Frontal cortex (tissue), 4 donors: ENCODE measurements around the gene NCAN. TPM values are rescaled to one million over a fixed set of nuclear protein-coding genes. Genes with fewer than 3 reads are reported as not detected.
A peak's percentile ranks its signal among the peaks of the same experiment; 100 is the strongest.
"Not testable (repeated sequence)": the region's sequence is repeated elsewhere in the genome, so short reads cannot be mapped to it uniquely, and the experiment has no call there.

Experiments
- DNase-seq, 2 donors: peaks; one replicate each; pipeline ENCODE4 v3.0.0; 2012; ENCODE audit warnings: low spot score in 2 of 2
- FAIRE-seq: peaks from 2 replicates; lab custom pipeline; 2012; peaks lifted over from hg19 to GRCh38; lab: Jason Lieb, UNC
- total RNA-seq: library from RNA; depleted of rRNA; stranded (reverse); fragments of >200 nt; gene quantifications from one replicate; pipeline ENCODE4 v1.2.3, GENCODE V29; 2014
- donor health status: control.
- donor health status: control.
- donor health status: control.

Gene NCAN
- total RNA-seq, result 162 TPM

- FAIRE-seq, result no peak
- peak; percentile 39 to 65 for DNase-seq
Observed at GRCh38 chr19:19211499-19212420, at the start of gene NCAN. Gene NCAN (plus strand): TSS chr19:19211958. CDS start chr19:19216954, 4,996 bp downstream.

- FAIRE-seq (no peak), DNase-seq (no peak)
Observed at GRCh38 chr19:19162495-19162894, 49.3 kb upstream of the NCAN start.

GRCh38 chr19:19165396-19165795 is 46.4 kb upstream of the NCAN start:
- DNase-seq (no peak), FAIRE-seq (no peak)

- DNase-seq (no peak), FAIRE-seq (no peak)
Observed at GRCh38 chr19:19167612-19168011, 44.1 kb upstream of the NCAN start.

- DNase-seq (no peak), FAIRE-seq (no peak)
Observed at GRCh38 chr19:19169236-19170052, 42.3 kb upstream of the NCAN start.

GRCh38 chr19:19170053-19170872 is 41.5 kb upstream of the NCAN start, which contains the start of gene MEF2B:
Gene MEF2B (minus strand): TSS chr19:19170263. CDS start chr19:19150735, 19,528 bp downstream.
- DNase-seq, result peak; percentile 69 to 85
- no peak for FAIRE-seq

- FAIRE-seq (no peak), DNase-seq (no peak)
Observed at GRCh38 chr19:19170873-19171672, 40.7 kb upstream of the NCAN start.

- no peak for FAIRE-seq
Observed at GRCh38 chr19:19171821-19172532, 39.8 kb upstream of the NCAN start.

GRCh38 chr19:19173243-19173642 is 38.5 kb upstream of the NCAN start:
- not testable (repeated sequence) for DNase-seq, FAIRE-seq

More at GRCh38 chr19:19171821-19172532, 39.8 kb upstream of the NCAN start:
- no peak for DNase-seq

GRCh38 chr19:19176950-19177349 is 34.8 kb upstream of the NCAN start:
- DNase-seq, result no peak
- no peak for FAIRE-seq

- DNase-seq, result no peak
- FAIRE-seq, result no peak
Observed at GRCh38 chr19:19179548-19180441, 32.0 kb upstream of the NCAN start.

GRCh38 chr19:19181488-19181998 is 30.2 kb upstream of the NCAN start:
- no peak for DNase-seq

GRCh38 chr19:19185853-19186740 is 25.7 kb upstream of the NCAN start:
- no peak for FAIRE-seq
- no peak for DNase-seq

More at GRCh38 chr19:19181488-19181998, 30.2 kb upstream of the NCAN start:
- FAIRE-seq, result no peak

- FAIRE-seq (no peak), DNase-seq (no peak)
Observed at GRCh38 chr19:19186742-19187141, 25.0 kb upstream of the NCAN start.

- FAIRE-seq (no peak), DNase-seq (no peak)
Observed at GRCh38 chr19:19191768-19192077, 20.0 kb upstream of the NCAN start.
